ENCODE data around the gene IFI30. TPM values are rescaled to one million over a fixed set of nuclear protein-coding genes. Genes with fewer than 3 reads are reported as not detected.
"Not testable (repeated sequence)": the region's sequence is repeated elsewhere in the genome, so short reads cannot be mapped to it uniquely, and the experiment has no call there.

IFI30 gene
- total RNA-seq, 4 donors from 2014 or later, result 74.8 to 466 (median 148) TPM

DNA sequence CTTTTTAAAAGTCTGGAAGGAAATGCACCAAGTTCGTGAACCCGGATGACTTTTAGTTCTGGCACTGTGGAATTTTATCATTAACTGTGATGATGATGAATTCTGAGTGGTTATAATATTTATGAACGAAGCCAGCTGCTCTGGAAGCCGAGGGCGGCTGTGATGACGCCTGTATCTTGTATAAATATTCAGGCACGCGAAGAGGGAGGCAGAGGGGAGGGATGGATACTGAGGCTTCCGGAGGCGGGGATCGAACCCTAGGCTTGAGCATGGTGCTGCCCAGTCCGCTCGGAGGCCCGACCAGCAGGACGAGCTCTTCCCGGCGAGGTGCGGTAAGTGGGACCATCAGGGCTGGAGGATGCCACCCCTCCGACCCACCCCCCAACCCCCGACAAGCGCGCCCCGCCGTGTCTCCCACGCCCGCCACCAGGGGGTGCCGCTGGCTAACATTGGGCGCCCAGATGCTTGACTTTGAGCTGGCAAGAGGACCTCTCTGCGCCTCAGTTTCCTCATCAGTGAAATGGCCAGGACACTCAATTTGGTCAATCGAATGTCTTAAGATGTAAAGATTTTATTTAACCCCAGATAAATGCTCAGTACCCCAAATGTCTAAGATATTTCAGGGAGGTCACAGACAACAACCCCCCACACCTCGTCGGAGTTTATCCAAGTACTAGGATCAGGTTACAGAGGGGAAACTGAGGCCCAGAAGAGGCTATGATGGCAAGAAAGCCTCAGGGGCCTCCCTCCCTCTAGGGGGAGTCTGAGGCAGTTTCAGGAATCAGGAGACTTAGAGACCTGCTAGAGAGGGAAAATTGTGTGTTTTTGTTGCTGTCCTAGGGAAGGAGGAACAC, 34.7 kb downstream of the IFI30 start:
- TF ChIP-seq, protein P1, sequence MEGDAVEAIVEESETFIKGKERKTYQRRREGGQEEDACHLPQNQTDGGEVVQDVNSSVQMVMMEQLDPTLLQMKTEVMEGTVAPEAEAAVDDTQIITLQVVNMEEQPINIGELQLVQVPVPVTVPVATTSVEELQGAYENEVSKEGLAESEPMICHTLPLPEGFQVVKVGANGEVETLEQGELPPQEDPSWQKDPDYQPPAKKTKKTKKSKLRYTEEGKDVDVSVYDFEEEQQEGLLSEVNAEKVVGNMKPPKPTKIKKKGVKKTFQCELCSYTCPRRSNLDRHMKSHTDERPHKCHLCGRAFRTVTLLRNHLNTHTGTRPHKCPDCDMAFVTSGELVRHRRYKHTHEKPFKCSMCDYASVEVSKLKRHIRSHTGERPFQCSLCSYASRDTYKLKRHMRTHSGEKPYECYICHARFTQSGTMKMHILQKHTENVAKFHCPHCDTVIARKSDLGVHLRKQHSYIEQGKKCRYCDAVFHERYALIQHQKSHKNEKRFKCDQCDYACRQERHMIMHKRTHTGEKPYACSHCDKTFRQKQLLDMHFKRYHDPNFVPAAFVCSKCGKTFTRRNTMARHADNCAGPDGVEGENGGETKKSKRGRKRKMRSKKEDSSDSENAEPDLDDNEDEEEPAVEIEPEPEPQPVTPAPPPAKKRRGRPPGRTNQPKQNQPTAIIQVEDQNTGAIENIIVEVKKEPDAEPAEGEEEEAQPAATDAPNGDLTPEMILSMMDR (IDR thresholded peaks at IDR 0.05), result peak in 1 of 3 donors; percentile 5
- no peak for ATAC-seq (ENCODE audit: low FRiP score)
- peak; percentile 37 for DNase-seq (ENCODE audit: low spot score)

DNA sequence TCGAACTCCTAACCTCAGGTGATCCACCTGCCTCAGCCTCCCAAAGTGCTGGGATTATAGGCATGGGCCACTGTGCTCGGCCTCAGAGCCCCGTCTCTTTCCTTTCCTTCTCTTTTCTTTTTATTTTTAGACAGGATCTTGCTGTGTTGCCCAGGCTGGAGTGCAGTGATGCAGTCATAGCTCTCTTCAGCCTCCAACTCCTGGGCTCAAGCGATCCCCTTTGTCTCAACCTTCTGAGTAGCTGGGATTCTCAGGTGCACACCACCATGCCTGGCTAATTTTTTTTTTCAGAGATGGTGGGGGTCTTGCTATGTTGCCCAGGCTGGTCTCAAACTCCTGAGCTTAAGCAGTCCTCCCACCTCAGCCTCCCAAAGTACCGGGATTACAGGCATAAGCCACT, 36.3 kb downstream of the IFI30 start:
- not testable (repeated sequence) for DNase-seq (ENCODE audit: low spot score); ATAC-seq (ENCODE audit: low FRiP score)

DNA sequence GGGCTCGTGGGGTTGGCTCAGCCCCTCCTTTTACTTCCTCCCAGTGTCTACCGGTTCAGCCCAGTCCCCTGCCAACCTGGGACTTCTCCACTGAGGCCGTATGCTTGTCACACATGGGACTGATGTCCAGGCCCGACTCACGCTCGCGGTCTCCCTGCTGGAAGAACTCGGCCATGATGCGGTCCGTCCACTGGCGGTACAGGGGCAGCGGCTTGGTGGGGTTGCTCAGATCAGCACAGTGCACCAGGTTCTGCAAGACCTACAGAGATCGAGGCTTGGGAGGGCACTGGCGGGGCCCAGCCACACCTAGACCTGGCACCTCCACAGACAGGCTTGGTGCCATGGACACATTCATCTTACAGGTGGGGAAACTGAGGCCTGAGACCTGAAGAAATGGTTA, 38.1 kb downstream of the IFI30 start:
- no peak for DNase-seq (ENCODE audit: low spot score)
- no peak for ATAC-seq (ENCODE audit: low FRiP score)
- TF ChIP-seq, protein P1 (IDR thresholded peaks at IDR 0.05), result no peak

DNA sequence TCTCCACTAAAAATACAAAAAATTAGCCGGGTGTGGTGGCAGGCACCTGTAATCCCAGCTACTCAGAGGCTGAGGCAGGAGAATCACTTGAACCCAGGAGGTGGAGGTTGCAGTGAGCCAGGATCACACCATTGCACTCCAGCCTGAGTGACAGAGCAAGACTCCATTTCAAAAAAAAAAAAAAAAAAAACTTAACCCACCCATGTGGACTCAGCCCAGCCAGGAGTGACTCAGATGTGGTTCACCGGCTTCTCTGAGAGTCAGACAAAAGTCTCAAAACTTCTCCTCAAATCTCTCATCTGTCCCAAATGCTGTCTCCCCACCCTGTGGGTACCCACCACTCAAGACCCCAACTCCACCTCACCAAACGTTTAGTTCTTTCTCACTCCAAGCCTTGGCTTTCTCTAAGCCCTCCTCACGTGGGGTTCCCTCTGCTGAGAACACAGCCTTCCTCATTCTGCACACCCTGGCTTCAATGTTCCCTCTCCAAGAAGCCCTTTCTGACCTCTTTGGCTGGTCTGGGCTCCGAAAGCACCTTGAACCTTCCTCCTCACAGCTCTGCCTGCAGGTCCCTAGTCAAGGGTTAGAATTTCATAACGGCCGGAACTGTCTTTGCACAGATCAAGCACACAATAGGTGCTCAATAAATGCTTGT, 41.3 kb downstream of the IFI30 start:
- TF ChIP-seq, protein P1 (IDR thresholded peaks at IDR 0.05), result no peak
- no peak for ATAC-seq (ENCODE audit: low FRiP score)
- DNase-seq (ENCODE audit: low spot score), result no peak

DNA sequence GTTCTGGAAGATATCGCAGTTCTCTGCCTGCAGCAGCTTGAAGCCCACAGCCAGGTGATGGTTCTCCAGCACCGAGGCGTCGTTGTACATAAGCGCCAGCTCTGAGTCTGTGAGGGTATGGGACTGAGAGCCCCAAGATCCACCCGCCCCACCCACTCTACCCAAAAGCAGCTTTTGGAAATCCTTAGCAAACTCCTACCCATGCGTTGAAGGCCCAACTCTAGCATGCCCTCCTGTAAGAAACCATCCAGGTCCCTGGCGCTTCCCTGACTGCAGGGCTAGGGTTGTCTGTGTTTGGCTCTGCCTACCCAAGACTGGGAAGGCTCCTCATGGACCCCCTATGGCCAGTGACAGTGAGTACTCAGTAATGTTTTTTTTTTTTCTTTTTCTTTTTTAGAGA, 43.2 kb downstream of the IFI30 start:
- TF ChIP-seq, protein P1 (IDR thresholded peaks at IDR 0.05), result no peak
- no peak for ATAC-seq (ENCODE audit: low FRiP score)

DNA sequence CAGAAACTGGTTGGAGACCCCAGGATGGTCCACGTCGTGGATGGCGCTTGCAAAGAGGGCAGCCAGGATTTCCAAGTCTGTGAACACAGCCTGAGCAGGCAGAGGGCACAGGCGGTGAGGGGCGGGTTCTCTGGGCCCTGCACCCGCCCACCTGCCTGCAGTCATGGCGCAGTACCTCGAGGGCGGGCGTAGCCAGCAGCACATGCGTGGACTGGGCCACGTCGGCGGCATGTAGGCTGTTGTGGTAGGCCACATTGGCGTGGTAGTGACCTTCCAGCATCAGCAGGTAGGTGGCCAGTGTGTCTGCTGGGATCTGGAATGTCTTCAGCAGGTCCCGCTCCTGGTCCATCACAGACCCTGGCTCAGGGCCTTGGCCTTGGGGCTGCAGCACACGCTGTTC, 44.5 kb downstream of the IFI30 start:
- TF ChIP-seq, protein P1 (IDR thresholded peaks at IDR 0.05), result no peak
- ATAC-seq (ENCODE audit: low FRiP score) (no peak), DNase-seq (ENCODE audit: low spot score) (no peak)

More for the DNA sequence above, 43.2 kb downstream of the IFI30 start:
- no peak for DNase-seq (ENCODE audit: low spot score)

DNA sequence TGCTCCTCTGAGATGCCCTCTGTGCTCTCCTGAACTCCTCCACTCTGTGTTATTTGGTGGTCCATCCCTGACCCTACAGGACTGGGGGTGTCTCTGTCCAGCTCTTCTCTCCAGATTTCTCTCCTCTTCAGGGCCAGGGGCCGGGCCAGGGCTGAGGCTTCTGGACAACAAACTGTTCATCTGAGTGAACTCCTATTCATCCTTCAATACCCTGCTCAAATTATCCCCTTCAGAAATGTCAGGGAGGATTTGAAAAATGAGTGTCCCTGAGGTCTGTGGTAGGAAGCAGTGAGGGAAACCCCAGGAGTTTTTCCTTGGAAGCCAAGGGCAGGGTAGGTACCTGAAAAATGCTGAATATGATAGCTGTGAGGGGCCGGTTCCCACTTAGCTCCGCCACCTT, 45.0 kb downstream of the IFI30 start:
- ATAC-seq (ENCODE audit: low FRiP score) (no peak), DNase-seq (ENCODE audit: low spot score) (no peak)
- TF ChIP-seq, protein P1 (IDR thresholded peaks at IDR 0.05), result no peak

All from omental fat pad (tissue), 4 donors.